Neural crest cell (in vitro differentiated cells): Measurements from ENCODE around the gene NUDT8. TPM values are rescaled to one million over a fixed set of nuclear protein-coding genes. Genes with fewer than 3 reads are reported as not detected.
A peak's percentile ranks its signal among the peaks of the same experiment; 100 is the strongest.

ENCODE experiments used
- DNase-seq: peaks from one replicate; pipeline ENCODE4 v3.0.0; 2021; ENCODE audit warnings: low read depth, mixed read lengths, low spot score
- H3K27ac Mint-ChIP-seq: one replicate; pipeline ENCODE4 v1.8.0; 2021; ENCODE audit warnings: mild to moderate bottlenecking, mixed read lengths; ENCODE audit not compliant: unreplicated experiment
- H3K27me3 Mint-ChIP-seq: 2 replicates; pipeline ENCODE4 v1.8.0; 2021; ENCODE audit warnings: low read depth, mild to moderate bottlenecking, mixed read lengths
- H3K36me3 Mint-ChIP-seq: 2 replicates; pipeline ENCODE4 v1.8.0; 2021; ENCODE audit warnings: low read depth, mild to moderate bottlenecking, mixed read lengths
- H3K4me1 Mint-ChIP-seq: 2 replicates; pipeline ENCODE4 v1.8.0; 2021; ENCODE audit warnings: mixed read lengths
- H3K4me3 Mint-ChIP-seq: one replicate; pipeline ENCODE4 v1.8.0; 2021; ENCODE audit warnings: mild to moderate bottlenecking, mixed read lengths
- H3K9me3 Mint-ChIP-seq: 2 replicates; pipeline ENCODE4 v1.8.0; 2021; ENCODE audit warnings: mixed read lengths
- total RNA-seq: library from RNA; stranded (reverse); gene quantifications from 2 replicates; pipeline ENCODE4 v1.2.1, GENCODE V29; 2021
- TF ChIP-seq, protein P1 (sequence below): fragments of 200-600 bp; sonication (generic); conservative IDR thresholded peaks from 2 replicates; pipeline ENCODE4 v1.5.0; 2021; ENCODE audit warnings: antibody characterized with exemption, mild to moderate bottlenecking

NUDT8 gene
- total RNA-seq, 1 donor from 2014 or later, result 13.9 TPM

DNA sequence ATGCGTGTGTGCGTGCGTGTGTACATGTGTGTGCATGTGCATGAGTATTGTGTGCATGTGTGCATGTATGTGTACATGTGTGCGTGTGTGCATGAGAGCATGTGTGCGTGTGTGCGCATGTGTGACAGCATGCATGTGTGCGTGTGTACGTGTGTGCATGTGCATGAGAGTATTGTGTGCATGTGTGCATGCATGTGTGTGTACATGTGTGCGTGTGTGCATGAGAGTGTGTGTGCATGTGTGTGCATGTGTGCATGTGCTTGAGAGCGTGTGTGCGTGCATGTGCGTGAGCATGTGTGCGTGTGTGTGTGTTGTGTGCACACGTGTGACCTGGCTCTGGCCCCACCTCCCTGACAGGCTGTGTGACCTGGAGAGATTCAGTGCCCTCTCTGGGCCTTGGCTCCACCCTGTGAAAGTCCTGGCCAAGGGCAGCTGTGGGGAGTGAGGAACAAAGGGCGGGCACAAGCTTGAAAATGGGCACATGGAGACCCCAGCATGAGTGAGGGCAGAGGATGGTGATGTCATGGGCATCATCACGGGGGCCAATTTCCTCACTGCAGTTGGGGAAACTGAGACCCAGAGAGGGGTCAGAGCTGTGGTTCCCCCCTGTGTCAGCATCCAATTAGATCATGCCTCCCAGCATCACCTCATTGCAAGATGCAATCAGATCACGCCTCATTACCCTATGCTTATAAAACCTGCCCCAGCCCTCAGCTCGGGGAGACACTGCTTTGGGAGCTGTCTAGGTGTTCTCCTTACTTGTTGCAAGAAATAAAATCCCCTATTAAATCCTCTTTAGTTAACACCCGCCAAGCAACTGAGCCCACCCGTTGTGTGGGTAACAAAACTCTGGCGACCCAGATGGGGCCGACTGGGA lies 20.1 kb upstream of the NUDT8 start:
- Mint-ChIP-seq H3K9me3 (no peaks in the 10 kb centered on the region), H3K4me3 (no peak overlapping the region), H3K27ac (no peak overlapping the region), H3K4me1 (peaks cover 14% of the 10 kb centered on the region), H3K36me3 (peaks cover 4% of the 10 kb centered on the region), H3K27me3 (no peaks in the 10 kb centered on the region)
- TF ChIP-seq, protein P1, sequence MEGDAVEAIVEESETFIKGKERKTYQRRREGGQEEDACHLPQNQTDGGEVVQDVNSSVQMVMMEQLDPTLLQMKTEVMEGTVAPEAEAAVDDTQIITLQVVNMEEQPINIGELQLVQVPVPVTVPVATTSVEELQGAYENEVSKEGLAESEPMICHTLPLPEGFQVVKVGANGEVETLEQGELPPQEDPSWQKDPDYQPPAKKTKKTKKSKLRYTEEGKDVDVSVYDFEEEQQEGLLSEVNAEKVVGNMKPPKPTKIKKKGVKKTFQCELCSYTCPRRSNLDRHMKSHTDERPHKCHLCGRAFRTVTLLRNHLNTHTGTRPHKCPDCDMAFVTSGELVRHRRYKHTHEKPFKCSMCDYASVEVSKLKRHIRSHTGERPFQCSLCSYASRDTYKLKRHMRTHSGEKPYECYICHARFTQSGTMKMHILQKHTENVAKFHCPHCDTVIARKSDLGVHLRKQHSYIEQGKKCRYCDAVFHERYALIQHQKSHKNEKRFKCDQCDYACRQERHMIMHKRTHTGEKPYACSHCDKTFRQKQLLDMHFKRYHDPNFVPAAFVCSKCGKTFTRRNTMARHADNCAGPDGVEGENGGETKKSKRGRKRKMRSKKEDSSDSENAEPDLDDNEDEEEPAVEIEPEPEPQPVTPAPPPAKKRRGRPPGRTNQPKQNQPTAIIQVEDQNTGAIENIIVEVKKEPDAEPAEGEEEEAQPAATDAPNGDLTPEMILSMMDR, result no peak
- no peak for DNase-seq

DNA sequence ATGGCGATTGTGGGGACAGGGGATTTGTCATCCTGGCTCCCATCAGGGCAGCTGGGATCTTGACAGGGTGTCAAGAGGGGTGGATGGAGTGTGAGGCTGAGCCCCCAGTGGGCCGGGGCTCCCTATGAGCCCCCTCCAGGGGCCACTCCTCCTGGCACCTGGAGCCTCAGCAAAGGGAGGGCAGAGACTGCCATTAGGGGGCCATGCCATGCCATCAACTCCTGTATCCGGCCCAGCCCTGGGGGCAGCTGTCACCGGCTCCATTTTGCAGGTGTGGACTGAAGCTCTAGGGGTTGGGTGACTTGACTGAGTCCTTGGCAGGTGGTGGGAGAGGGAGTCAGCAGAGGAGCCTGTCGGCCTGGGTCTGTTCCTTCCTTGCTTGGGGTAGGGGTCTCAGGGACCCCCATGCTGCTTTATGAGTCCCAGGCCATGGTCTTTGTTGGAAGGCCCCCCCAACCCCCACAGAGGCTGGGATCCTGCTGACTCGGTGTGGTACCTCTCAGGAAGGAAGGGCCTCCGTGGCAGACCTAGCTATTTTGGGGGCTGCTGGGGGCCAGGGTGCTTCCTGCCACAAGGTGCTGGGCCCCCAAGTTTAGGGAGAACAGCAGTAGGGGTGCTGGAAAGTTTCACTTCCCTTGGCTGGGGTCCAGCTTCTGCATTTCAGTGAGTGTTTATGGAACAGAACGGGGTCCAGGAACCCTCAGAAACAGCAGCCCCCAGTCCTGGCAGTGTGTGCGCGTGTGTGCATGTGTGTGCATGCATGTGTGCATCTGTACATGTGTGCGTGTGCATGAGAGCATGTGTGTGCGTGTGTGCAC lies 19.3 kb upstream of the NUDT8 start:
- H3K4me3 Mint-ChIP-seq, result no peak overlapping the region
- no peak for DNase-seq
- H3K36me3 Mint-ChIP-seq, result peaks cover 4% of the 10 kb centered on the region
- no peak overlapping the region for H3K27ac Mint-ChIP-seq
- H3K4me1 Mint-ChIP-seq, result peaks cover 14% of the 10 kb centered on the region
- no peaks in the 10 kb centered on the region for H3K27me3 Mint-ChIP-seq
- H3K9me3 Mint-ChIP-seq, result no peaks in the 10 kb centered on the region
- TF ChIP-seq, protein P1, result no peak

DNA sequence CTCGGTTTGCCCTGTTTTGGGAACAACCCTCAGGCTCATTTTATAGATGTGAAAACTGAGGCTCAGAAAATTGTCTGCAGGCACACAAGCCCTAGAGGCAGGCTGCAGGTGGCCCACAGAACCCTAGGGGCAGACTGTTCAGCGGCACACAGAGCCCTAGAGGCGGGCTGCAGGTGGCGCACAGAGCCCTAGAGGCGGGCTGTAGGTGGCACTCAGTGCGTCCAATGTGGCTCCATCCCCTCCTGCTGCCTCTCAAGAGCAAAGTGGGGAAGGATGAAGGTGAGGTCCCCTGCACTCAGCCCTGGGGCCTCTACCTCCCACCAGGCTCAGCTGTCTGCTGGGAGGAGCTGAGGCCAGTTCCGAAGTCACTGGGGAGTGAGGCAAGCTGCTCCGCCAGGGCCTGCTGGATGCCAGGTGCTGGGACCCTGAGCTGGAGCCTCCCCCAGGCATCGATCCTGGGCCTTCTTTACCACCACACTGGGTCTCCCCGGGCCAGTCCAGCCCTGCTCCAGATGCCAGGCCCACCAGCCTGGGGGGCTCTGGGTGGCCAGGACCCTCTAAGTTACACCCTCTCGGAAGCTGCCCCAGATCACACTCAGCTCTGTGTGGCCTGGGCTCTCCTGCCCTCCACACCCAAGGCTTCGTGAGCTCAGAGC lies 18.5 kb upstream of the NUDT8 start:
- H3K27ac Mint-ChIP-seq, result no peak overlapping the region
- H3K4me3 Mint-ChIP-seq, result no peak overlapping the region
- TF ChIP-seq, protein P1, result peak; percentile 40
- H3K9me3 Mint-ChIP-seq, result no peaks in the 10 kb centered on the region
- H3K36me3 Mint-ChIP-seq, result peaks cover 4% of the 10 kb centered on the region
- DNase-seq, result no peak
- H3K4me1 Mint-ChIP-seq, result peaks cover 14% of the 10 kb centered on the region
- no peaks in the 10 kb centered on the region for H3K27me3 Mint-ChIP-seq

DNA sequence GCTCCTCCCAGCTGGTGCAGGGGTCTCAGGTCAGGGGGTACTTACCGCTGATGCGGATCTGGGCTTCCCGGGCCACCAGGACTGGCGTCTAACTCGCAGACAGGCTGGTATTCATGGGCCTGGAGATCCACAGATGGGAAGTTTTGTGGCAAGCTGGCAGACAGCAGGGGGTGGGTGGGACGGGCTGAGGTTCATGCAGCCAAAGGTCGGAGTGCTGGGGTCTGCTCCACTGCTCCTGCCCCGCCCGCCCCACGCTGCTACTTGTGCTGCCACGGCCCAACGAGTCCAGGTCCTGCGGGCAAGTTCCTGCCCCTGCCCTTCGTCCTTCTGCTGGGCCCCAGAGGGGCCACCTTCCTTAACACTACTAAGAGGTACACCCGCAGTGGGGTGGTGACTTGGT lies 17.7 kb upstream of the NUDT8 start:
- no peak overlapping the region for H3K27ac Mint-ChIP-seq
- peaks cover 1% of the 10 kb centered on the region for H3K36me3 Mint-ChIP-seq
- H3K4me1 Mint-ChIP-seq, result peaks cover 9% of the 10 kb centered on the region
- H3K4me3 Mint-ChIP-seq, result no peak overlapping the region
- no peak for DNase-seq
- TF ChIP-seq, protein P1, result no peak
- no peaks in the 10 kb centered on the region for H3K9me3 Mint-ChIP-seq
- H3K27me3 Mint-ChIP-seq, result no peaks in the 10 kb centered on the region

- DNase-seq, result no peak
- no peak overlapping the region for H3K4me3 Mint-ChIP-seq
- H3K4me1 Mint-ChIP-seq, result peaks cover 4% of the 10 kb centered on the region
- TF ChIP-seq, protein P1, result no peak
- no peaks in the 10 kb centered on the region for H3K27me3 Mint-ChIP-seq
- H3K9me3 Mint-ChIP-seq, result no peaks in the 10 kb centered on the region
- H3K27ac Mint-ChIP-seq, result no peak overlapping the region
- no peaks in the 10 kb centered on the region for H3K36me3 Mint-ChIP-seq
These were observed 17.0 kb upstream of the NUDT8 start for GRCh38 chr11:67646535-67647336.
